Measurements from ENCODE around the gene CDH23. TPM values are rescaled to one million over a fixed set of nuclear protein-coding genes. Genes with fewer than 3 reads are reported as not detected.

Gene CDH23
- polyA plus RNA-seq, 1 donor from 2014 or later, result 6.6 TPM

GRCh38 chr10:71806704-71807556 lies 410.2 kb downstream of the CDH23 start:
- no peaks in the 10 kb centered on the region for H3K9me3 ChIP-seq (ENCODE audit: low read length)
- no peak overlapping the region for H3K9ac ChIP-seq (ENCODE audit: low read length)
- no peaks in the 10 kb centered on the region for H4K20me1 ChIP-seq (ENCODE audit: insufficient read depth)
- no peak overlapping the region for H3K4me3 ChIP-seq (ENCODE audit: low read length)
- H3K27ac ChIP-seq (ENCODE audit: low read length), result no peak overlapping the region
- no peaks in the 10 kb centered on the region for H3K27me3 ChIP-seq (ENCODE audit: insufficient read depth, low read depth, low read length)
- H3K36me3 ChIP-seq (ENCODE audit: insufficient read depth, low read length), result no peaks in the 10 kb centered on the region
- H3K9me2 ChIP-seq (ENCODE audit: insufficient read depth, low read length), result no peaks in the 10 kb centered on the region
- no peak overlapping the region for H3K4me2 ChIP-seq (ENCODE audit: low read length)
- no peak for TF ChIP-seq SMC3 (conservative IDR thresholded peaks at IDR 0.05; ENCODE audit: poor library complexity)
- no peak for TF ChIP-seq RAD21 (conservative IDR thresholded peaks at IDR 0.05)
- no peak for TF ChIP-seq MXI1 (conservative IDR thresholded peaks at IDR 0.05; ENCODE audit: poor library complexity, severe bottlenecking)
- TF ChIP-seq TAF1 (IDR thresholded peaks at IDR 0.05; ENCODE audit: low read depth), result no peak
- TF ChIP-seq EP300 (conservative IDR thresholded peaks at IDR 0.05; ENCODE audit: poor library complexity, severe bottlenecking), result no peak
- TF ChIP-seq CTCF (IDR thresholded peaks at IDR 0.05; ENCODE audit: poor library complexity, severe bottlenecking), result no peak
- TF ChIP-seq POLR2AphosphoS5 (IDR thresholded peaks at IDR 0.05), result no peak
- TF ChIP-seq EZH2 (IDR thresholded peaks at IDR 0.05; ENCODE audit: borderline replicate concordance, insufficient read depth, low read length, poor library complexity, severe bottlenecking), result no peak
- no peak for TF ChIP-seq REST (IDR thresholded peaks at IDR 0.05; ENCODE audit: borderline replicate concordance)
- H3K79me2 ChIP-seq (replicated peaks; ENCODE audit: insufficient read depth, low read length), result no peaks in the 10 kb centered on the region
- H2AFZ ChIP-seq (ENCODE audit: low read depth, low read length), result no peak overlapping the region
- H3F3A ChIP-seq (ENCODE audit: insufficient read depth, low read length, poor library complexity, severe bottlenecking), result no peaks in the 10 kb centered on the region

- H3K36me3 ChIP-seq (ENCODE audit: insufficient read depth, low read length), result no peaks in the 10 kb centered on the region
- H3K4me2 ChIP-seq (ENCODE audit: low read length), result no peak overlapping the region
- no peak overlapping the region for H3K27ac ChIP-seq (ENCODE audit: low read length)
- H3K9me2 ChIP-seq (ENCODE audit: insufficient read depth, low read length), result no peaks in the 10 kb centered on the region
- no peak overlapping the region for H2AFZ ChIP-seq (ENCODE audit: low read depth, low read length)
- H3K9ac ChIP-seq (ENCODE audit: low read length), result no peak overlapping the region
- no peak overlapping the region for H3K4me3 ChIP-seq (ENCODE audit: low read length)
- no peaks in the 10 kb centered on the region for H4K20me1 ChIP-seq (ENCODE audit: insufficient read depth)
- no peaks in the 10 kb centered on the region for H3K27me3 ChIP-seq (ENCODE audit: insufficient read depth, low read depth, low read length)
- no peaks in the 10 kb centered on the region for H3K9me3 ChIP-seq (ENCODE audit: low read length)
- H3K79me2 ChIP-seq (replicated peaks; ENCODE audit: insufficient read depth, low read length), result no peaks in the 10 kb centered on the region
- TF ChIP-seq RAD21 (conservative IDR thresholded peaks at IDR 0.05) (no peak), REST (IDR thresholded peaks at IDR 0.05; ENCODE audit: borderline replicate concordance) (no peak), POLR2AphosphoS5 (IDR thresholded peaks at IDR 0.05) (no peak), EP300 (conservative IDR thresholded peaks at IDR 0.05; ENCODE audit: poor library complexity, severe bottlenecking) (no peak), CTCF (IDR thresholded peaks at IDR 0.05; ENCODE audit: poor library complexity, severe bottlenecking) (no peak), TAF1 (IDR thresholded peaks at IDR 0.05; ENCODE audit: low read depth) (no peak), EZH2 (IDR thresholded peaks at IDR 0.05; ENCODE audit: borderline replicate concordance, insufficient read depth, low read length, poor library complexity, severe bottlenecking) (no peak), MXI1 (conservative IDR thresholded peaks at IDR 0.05; ENCODE audit: poor library complexity, severe bottlenecking) (no peak), SMC3 (conservative IDR thresholded peaks at IDR 0.05; ENCODE audit: poor library complexity) (no peak)
- no peaks in the 10 kb centered on the region for H3F3A ChIP-seq (ENCODE audit: insufficient read depth, low read length, poor library complexity, severe bottlenecking)
These were observed 411.1 kb downstream of the CDH23 start for GRCh38 chr10:71807557-71808510.

Data from neural cell (in vitro differentiated cells).